8988T (cell line): Measurements from ENCODE around the gene UBE2I.

Experiments
- DNase-seq: peaks from one replicate; pipeline ENCODE4 v3.0.0; 2011

UBE2I gene

DNA sequence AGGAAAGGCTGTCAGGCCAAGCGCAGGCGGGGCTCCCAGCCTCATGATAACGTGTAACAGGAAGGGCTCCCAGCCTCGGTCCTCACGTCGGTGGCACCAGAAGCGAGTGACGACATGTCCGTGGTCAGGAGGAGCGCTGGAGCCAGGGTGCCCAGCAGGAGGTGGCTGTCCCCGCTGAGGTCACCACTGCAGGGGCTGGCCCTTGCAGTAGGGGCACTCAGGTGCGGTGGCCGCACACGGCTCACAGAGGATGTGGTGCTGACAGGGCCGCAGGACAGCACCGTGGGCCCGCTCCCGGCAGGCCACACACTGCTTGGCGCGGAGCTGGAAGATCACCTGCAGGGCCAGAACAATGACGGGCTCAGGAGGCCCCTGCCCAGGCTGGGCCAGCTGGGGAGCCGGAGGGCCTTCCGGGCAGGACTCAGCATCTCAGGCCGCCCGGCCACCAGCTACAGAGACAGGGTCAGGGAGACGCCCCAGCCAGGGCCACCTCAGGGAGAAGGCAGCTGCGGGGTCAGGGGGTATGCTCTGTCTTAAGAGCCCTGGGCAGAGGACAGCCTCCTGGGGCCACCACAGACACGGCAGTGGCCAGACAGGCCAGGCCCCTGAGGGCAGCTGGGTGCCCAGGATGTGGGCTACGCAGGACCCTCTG, 56.8 kb downstream of the UBE2I start:
- no peak for DNase-seq

DNA sequence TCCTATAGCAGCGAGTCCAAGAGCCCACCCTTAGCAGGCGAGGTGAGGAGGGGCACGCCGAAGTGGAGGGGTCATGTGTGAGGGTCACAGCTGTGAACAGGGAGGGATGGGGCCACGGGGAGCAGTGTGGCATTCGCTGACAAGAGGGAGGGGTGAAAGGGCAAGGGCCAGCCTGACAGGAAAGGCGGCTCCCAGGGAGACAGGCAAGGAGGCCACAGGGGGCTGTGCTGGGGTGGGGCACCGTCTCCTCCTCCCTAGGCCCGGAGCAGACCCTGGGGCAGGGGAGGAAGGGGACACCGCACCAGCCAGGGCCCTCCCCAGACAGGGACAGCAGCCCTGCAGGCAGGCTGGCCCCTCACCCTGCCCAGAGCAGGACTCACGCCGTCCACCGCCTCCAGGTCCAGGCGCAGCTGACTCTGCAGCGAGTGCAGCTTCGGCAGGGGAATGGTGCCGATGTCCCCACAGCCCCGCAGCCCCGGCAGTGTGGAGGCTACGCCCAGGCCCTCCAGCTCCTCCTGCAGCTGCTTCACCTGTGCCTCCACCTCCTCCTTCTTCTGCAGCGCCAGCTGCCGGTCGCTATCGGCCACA, 57.4 kb downstream of the UBE2I start:
- DNase-seq: no peak

DNA sequence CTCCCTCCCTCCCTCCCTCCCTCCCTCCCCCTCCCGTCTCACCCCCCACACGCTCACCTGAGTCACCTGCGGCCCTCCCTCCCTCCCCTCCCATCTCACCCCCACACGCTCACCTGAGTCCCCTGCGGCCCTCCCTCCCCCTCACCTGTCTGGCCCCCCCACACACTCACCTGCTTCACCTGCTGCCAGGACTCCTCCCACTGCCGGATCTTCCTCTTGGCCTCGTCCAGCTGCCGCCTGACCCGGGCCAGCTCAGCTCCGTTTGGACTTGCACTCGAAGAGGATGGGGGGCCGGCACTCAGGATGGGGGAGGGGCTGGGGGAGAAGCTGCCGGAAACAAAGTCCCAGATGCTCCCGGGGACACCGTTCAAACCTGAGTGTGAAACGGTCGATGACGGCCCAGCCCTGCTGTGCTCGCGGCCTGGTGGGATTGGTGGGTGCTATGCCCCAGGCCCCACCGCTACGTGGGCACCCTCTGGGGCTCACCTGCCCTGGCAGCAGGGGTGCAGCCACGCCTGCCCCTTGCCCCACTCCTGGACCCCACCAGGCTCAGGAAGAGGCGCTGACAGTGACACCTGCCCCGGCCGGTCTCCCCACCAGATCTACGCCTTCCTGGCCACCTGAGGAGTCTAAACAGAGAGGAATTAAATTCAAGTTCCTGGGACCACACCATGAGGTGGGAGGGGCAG, 58.2 kb downstream of the UBE2I start:
- no peak for DNase-seq

DNA sequence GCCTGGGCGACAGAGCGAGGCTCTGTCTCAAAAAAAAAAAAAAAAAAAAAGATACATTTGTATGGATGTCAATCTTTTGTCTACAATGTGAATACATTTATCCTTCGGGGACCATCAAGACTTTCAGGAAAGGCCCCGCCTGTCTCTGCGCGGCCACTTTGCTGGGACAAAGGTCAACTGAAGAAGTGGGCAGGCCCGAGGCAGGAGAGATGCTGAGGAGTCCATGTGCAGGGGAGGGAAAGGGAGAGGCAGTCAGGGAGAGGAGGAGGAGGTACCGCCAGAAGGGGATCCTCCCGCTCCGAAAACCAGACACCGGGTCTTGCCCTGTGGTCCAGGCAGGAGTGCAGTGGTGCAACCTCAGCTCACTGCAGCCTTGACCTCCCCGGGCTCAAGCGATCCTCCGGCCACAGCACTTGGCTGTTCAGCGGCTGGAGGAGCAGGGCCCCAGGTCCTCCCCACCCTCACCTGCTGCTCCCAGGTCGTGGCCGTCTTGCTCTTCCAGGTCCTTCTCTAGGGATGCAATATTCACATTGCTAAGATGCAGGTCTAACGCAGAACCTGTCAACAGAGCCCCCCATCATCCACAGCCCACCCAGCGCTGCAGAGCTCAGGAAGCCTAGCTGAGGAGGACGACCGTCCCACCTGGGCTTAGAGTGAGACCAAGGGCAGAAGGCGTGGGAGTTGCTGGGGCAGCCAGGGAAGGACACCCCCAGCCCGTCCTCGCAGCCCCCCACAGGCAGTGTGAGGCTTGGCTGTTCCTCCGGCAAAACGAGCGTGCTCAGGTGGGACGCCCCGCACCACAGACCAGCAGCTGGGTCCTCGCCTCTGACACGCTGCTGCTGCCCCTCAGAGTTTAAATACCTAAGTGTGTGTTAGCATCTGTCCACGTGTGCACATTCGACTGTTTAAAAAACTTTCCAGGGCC, 61.9 kb downstream of the UBE2I start:
- DNase-seq: no peak

DNA sequence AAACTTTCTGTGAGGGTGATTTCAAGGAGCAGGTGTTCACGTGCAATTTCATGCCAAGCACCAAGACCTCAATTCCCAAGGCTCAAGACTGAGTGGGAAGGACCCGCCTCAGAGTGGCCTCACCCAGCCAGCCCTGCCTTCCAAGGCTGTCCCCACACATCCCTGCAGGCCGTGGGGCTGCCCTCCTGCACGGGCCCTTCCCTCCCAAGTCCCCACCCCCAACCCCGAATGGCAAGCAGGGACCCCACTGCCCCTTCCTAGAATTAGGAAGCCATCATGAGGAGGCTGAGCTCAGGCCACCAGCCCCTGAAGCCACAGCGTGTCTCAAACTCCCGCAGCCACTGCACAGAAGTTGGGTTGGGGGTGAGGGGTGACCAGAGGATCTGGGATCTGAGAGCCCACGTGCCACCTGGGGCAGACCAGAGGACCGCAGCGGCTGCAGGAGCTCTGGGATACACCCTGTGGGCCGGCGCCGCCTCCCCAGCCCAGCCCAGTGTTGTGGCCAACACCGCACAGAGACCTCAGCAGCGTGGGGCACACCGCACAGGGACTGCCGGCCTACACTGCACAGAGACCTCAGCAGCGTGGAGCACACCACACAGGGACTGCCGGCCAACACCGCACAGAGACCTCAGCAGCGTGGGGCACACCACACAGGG, 63.0 kb downstream of the UBE2I start:
- DNase-seq: no peak

DNA sequence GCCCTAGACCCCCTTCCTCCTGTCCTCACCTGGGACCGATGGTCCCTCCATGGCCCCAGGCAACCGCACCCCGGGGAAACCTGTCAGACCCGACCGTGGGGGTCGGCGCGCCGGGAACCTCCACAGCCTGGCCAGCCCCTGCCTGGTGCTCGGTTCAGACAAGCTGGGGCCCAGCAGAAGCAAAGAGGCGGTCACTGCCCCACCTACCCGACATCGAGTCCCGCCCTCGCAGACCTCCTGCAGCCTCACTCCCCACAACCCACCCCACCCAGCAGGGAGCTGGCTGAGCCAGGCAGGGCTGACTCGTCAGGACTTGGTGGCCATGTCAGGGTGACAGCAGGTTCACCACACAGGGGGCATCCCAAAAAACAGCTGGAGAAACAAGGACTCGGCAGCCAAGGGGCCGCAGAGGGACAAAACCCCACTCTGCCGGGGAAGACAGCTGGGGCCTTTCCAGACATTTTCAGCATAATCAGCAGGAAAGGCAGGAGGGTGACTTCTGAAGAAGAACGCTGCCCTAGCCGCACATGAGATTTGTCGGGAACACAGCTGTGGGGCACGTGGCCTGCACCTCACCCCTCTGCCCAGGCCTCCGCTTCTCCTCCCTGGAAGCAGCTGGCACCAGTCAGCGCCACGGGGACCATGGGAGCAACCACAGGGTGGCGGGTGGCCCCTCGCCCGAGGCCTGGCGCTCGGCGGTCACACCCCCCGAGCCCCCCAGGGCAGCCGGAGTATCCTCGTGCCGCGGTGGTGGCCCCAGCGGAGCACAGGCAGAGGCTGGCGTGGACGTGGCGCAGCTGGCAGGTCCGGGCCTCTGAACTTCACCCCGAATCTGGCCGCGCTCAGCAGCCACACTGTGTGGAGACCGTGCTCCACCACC, 65.2 kb downstream of the UBE2I start:
- DNase-seq: no peak

- no peak for DNase-seq
Measured at GRCh38 chr16:1375298-1375640, 65.8 kb downstream of the UBE2I start.

DNA sequence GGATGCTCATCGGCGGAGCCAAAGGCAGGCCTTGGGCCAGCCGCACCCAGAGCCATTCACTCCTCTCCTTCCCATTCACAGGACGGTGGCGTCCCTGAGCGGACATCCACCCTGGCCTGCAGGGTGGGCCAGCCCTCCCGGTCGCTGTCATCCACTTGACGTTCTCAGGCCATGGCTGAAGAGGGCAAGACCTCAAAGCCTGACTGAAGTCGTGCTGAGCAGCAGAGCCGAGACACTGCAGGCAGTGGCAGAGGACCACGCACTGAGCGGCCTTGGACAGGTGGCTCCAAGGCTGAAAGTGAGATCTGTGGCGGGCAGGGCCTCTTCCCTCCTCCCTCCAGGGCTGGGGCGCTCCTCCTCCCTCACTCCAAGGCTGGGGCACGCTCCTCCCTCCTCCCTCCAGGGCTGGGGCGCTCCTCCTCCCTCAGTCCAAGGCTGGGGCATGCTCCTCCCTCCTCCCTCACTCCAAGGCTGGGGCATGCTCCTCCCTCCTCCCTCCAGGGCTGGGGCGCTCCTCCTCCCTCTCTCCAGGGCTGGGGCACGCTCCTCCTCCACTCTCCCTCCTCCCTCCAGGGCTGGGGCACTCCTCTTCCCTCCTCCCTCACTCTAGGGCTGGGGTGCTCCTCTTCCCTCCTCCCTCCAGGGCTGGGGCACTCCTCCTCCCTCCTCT, 66.4 kb downstream of the UBE2I start:
- no peak for DNase-seq
